ENCODE results near the gene AAGAB.

DNA sequence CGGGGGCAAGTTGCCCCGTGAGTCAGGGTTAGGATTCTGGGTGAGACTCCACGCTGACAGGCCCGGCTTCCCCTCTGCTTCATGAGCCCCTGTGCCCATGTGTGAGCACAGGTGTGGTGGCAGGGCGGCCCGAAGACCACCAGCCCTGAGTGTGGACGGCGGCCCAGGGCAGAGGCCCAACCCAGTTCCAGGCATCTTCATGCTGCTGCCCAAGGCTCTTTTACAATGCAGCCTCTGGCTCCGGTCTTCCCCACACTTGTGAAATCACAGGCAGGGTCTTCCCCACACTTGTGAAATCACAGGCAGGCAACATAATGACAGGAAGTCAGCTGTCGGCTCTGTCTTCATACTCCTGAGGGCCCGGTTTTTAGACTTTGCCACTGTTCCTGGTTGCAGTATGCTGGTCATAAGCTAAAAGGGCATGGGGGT is 78.8 kb downstream of the AAGAB start:
- TF ChIP-seq, protein P1, sequence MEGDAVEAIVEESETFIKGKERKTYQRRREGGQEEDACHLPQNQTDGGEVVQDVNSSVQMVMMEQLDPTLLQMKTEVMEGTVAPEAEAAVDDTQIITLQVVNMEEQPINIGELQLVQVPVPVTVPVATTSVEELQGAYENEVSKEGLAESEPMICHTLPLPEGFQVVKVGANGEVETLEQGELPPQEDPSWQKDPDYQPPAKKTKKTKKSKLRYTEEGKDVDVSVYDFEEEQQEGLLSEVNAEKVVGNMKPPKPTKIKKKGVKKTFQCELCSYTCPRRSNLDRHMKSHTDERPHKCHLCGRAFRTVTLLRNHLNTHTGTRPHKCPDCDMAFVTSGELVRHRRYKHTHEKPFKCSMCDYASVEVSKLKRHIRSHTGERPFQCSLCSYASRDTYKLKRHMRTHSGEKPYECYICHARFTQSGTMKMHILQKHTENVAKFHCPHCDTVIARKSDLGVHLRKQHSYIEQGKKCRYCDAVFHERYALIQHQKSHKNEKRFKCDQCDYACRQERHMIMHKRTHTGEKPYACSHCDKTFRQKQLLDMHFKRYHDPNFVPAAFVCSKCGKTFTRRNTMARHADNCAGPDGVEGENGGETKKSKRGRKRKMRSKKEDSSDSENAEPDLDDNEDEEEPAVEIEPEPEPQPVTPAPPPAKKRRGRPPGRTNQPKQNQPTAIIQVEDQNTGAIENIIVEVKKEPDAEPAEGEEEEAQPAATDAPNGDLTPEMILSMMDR (conservative IDR thresholded peaks at IDR 0.05; ENCODE audit: low read depth, low read length) = no peak
- TF ChIP-seq EZH2 (IDR thresholded peaks at IDR 0.05; ENCODE audit: low read length, unreplicated experiment) (no peak), EZH2phosphoT487 (IDR thresholded peaks at IDR 0.05; ENCODE audit: borderline replicate concordance, low read length) (no peak)

All from PC-3 (cell line).